A673 (cell line): ENCODE results near the gene YIPF6. TPM values are rescaled to one million over a fixed set of nuclear protein-coding genes. Genes with fewer than 3 reads are reported as not detected.
A peak's percentile ranks its signal among the peaks of the same experiment; 100 is the strongest.

Experiments
- BruUV-seq: library from RNA; stranded (reverse); fragments of 400-500 nt; replicated peaks from 2 replicates; lab custom pipeline; 2021; lab: Mats Ljungman, UMichigan
- CTCF ChIA-PET: fragments of 300-600 bp; sonication (Branson Sonifier 250); formaldehyde crosslinking; loops from one replicate; lab custom pipeline; 2022; ENCODE audit warnings: antibody characterized with exemption; lab: Charles Lee
- POLR2A ChIA-PET: fragments of 300-600 bp; sonication (Branson Sonifier 250); formaldehyde crosslinking; loops from one replicate; lab custom pipeline; 2022; ENCODE audit warnings: antibody characterized with exemption; ENCODE audit not compliant: low non-redundant PET; lab: Charles Lee
- DNase-seq: peaks from one replicate; pipeline ENCODE4 v3.0.0-alpha.2; 2015; ENCODE audit warnings: low spot score
- H3K27ac ChIP-seq: fragments of 200-600 bp; sonication (generic); 2 replicates; pipeline ENCODE4 v1.5.1; 2016; ENCODE audit warnings: mixed run types, low read depth, mild to moderate bottlenecking, mixed read lengths, antibody characterized with exemption, low read length; ENCODE audit not compliant: poor library complexity, severe bottlenecking
- H3K27me3 ChIP-seq: fragments of 200-600 bp; sonication (generic); replicated peaks from 2 replicates; pipeline ENCODE4 v1.6.1; 2017; ENCODE audit warnings: mixed run types, low read depth, mild to moderate bottlenecking, mixed read lengths, antibody characterized with exemption, low read length; ENCODE audit not compliant: insufficient read depth, poor library complexity
- H3K36me3 ChIP-seq: fragments of 200-600 bp; sonication (generic); 2 replicates; pipeline ENCODE4 v1.6.1; 2016; ENCODE audit warnings: mixed run types, mild to moderate bottlenecking, mixed read lengths, antibody characterized with exemption, low read length; ENCODE audit not compliant: insufficient read depth, poor library complexity, severe bottlenecking
- H3K4me1 ChIP-seq: fragments of 200-600 bp; sonication (generic); 2 replicates; pipeline ENCODE4 v1.6.1; 2017; ENCODE audit warnings: mixed run types, mild to moderate bottlenecking, mixed read lengths, antibody characterized with exemption, low read length; ENCODE audit not compliant: insufficient read depth, poor library complexity, severe bottlenecking
- H3K4me3 ChIP-seq: fragments of 200-600 bp; sonication (generic); 2 replicates; pipeline ENCODE4 v1.5.1; 2016; ENCODE audit warnings: low read depth, mixed run types, mild to moderate bottlenecking, mixed read lengths, low read length; ENCODE audit not compliant: poor library complexity, severe bottlenecking
- H3K9me3 ChIP-seq: fragments of 200-600 bp; sonication (generic); 2 replicates; pipeline ENCODE4 v1.6.1; 2016; ENCODE audit warnings: mixed run types, low read depth, mild to moderate bottlenecking, mixed read lengths, antibody characterized with exemption, low read length; ENCODE audit not compliant: poor library complexity, severe bottlenecking
- EZH2 ChIP-seq: fragments of 200-600 bp; sonication (generic); IDR thresholded peaks from 2 replicates; pipeline ENCODE4 v1.6.1; 2017; ENCODE audit warnings: borderline replicate concordance, low read depth, mild to moderate bottlenecking, mixed read lengths, antibody characterized with exemption, low read length; ENCODE audit not compliant: poor library complexity, severe bottlenecking
- intact Hi-C: fragments of 100-400 bp; cut with micrococcal nuclease; formaldehyde crosslinking; loops from one replicate; pipeline ENCODE4 v1.10.0; 2022; ENCODE audit not compliant: unreplicated experiment
- total RNA-seq: library from RNA; stranded (reverse); gene quantifications from 2 replicates; pipeline ENCODE4 v1.2.3, GENCODE V29; 2021
- TF ChIP-seq, protein P1 (sequence below): fragments of 300-800, 200-600 bp; sonication (generic); conservative IDR thresholded peaks from 2 replicates; pipeline ENCODE4 v1.5.1; 2017; ENCODE audit warnings: low read depth, mild to moderate bottlenecking, antibody characterized with exemption, low read length, moderate library complexity, mixed read lengths

Gene YIPF6
- total RNA-seq, 1 experiment from 2014 or later: 38.7 TPM

DNA sequence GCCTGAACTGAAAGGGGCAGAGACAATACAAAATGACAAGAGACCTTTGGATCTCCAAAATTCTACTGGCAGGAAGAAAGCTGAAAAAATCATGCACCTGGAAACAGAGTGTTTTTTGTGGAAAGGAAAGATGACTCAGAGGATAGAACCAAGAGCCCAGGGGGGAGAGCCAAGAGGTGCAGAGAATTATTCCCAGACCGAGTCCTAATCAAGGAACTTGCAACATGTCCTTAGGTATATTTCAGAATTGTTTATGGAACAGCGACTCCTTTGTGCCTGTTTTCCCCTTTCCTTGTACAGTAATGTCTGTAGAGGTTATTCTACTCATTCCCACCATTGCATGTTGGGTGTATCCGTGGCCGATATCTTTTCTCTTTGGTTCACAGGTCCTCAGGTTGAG, 71.7 kb downstream of the YIPF6 start:
- BruUV-seq: no TSS peak

DNA sequence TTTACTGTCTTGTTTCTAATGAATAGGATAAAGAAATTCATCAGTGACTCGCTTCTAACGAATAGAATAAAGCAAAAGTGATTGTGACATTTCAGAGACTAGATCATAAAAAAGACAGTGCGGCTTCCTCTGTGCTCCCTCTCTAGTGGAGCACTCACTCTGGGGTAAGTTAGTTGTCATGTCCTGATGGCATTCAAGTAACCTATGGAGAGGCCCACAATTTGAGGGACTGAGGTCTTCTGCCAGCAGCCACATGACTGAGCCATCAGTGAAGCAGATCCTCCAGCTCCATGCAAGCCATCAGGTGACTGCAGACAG, 72.4 kb downstream of the YIPF6 start:
- Histone ChIP-seq H3K36me3 (no peaks in the 10 kb centered on the region), H3K9me3 (no peaks in the 10 kb centered on the region), H3K4me1 (no peaks in the 10 kb centered on the region), H3K4me3 (no peak overlapping the region), H3K27me3 (no peaks in the 10 kb centered on the region), H3K27ac (no peak overlapping the region)
- POLR2A ChIA-PET: no interaction called here
- CTCF ChIA-PET: no interaction called here
- no TSS peak for BruUV-seq
- TF ChIP-seq, protein P1, sequence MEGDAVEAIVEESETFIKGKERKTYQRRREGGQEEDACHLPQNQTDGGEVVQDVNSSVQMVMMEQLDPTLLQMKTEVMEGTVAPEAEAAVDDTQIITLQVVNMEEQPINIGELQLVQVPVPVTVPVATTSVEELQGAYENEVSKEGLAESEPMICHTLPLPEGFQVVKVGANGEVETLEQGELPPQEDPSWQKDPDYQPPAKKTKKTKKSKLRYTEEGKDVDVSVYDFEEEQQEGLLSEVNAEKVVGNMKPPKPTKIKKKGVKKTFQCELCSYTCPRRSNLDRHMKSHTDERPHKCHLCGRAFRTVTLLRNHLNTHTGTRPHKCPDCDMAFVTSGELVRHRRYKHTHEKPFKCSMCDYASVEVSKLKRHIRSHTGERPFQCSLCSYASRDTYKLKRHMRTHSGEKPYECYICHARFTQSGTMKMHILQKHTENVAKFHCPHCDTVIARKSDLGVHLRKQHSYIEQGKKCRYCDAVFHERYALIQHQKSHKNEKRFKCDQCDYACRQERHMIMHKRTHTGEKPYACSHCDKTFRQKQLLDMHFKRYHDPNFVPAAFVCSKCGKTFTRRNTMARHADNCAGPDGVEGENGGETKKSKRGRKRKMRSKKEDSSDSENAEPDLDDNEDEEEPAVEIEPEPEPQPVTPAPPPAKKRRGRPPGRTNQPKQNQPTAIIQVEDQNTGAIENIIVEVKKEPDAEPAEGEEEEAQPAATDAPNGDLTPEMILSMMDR: no peak
- TF ChIP-seq EZH2: no peak
- no peak for DNase-seq
- intact Hi-C loops: no loop called here

More for the DNA sequence above, 71.7 kb downstream of the YIPF6 start:
- Histone ChIP-seq H3K27me3 (no peaks in the 10 kb centered on the region), H3K27ac (no peak overlapping the region), H3K36me3 (no peaks in the 10 kb centered on the region), H3K4me3 (no peak overlapping the region), H3K9me3 (no peaks in the 10 kb centered on the region), H3K4me1 (no peaks in the 10 kb centered on the region)
- ChIA-PET CTCF (no interaction called here), POLR2A (no interaction called here)
- TF ChIP-seq, protein P1: no peak
- no peak for TF ChIP-seq EZH2
- DNase-seq: no peak
- intact Hi-C loops: no loop called here

DNA sequence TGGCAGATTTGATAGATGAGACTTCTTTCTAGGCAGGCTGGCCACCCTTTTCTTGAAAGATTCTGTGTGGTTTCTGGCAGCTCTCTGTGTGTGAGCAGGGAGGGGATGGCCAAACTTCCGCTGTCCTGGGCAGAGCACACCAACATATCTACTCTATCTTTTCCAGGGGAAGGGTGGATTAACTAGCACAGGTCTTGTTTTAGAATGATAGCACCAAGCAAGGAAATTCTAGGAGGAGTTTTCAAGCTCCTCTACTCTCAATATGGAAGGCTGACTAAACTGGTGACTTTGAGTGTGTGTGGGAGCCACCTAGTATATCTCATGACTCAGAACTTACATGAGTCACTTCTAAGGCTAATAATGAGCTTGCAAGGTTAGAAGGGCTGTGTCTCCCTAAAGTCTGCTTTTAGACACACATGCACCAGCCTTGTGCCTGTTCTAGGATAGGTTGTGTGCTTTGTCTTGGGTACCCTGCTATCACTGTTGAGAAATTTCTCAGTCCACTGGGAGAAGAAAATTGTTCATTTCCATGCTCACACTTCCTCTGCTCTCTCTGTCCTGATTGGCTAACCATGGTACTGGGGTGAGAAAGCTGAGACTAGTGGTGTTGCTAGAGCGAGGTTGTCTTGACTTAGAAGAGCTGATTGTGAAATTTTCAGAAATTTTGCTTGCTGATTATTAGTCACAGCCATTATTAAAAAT, 72.9 kb downstream of the YIPF6 start:
- H3K27me3 ChIP-seq: no peaks in the 10 kb centered on the region
- H3K9me3 ChIP-seq: no peaks in the 10 kb centered on the region
- no peak overlapping the region for H3K27ac ChIP-seq
- H3K36me3 ChIP-seq: no peaks in the 10 kb centered on the region
- BruUV-seq: no TSS peak
- H3K4me1 ChIP-seq: no peaks in the 10 kb centered on the region
- H3K4me3 ChIP-seq: no peak overlapping the region
- POLR2A ChIA-PET: no interaction called here
- CTCF ChIA-PET: no interaction called here
- intact Hi-C loops: no loop called here
- peak; percentile 5 for DNase-seq
- TF ChIP-seq, protein P1: no peak
- no peak for TF ChIP-seq EZH2
